GM18507 (cell line): Measurements from ENCODE around the gene ITGB2.
A peak's percentile ranks its signal among the peaks of the same experiment; 100 is the strongest.

Experiments
- DNase-seq: peaks from one replicate; pipeline ENCODE4 v3.0.0; 2011; ENCODE audit warnings: low read depth; ENCODE audit not compliant: insufficient read length; ENCODE audit errors: extremely low spot score
- FAIRE-seq: peaks from 2 replicates; lab custom pipeline; 2011; peaks lifted over from hg19 to GRCh38; lab: Jason Lieb, UNC

Gene ITGB2

GRCh38 chr21:44956356-44957046 is 35.8 kb upstream of the ITGB2 start:
- FAIRE-seq (no peak), DNase-seq (no peak)

DNA sequence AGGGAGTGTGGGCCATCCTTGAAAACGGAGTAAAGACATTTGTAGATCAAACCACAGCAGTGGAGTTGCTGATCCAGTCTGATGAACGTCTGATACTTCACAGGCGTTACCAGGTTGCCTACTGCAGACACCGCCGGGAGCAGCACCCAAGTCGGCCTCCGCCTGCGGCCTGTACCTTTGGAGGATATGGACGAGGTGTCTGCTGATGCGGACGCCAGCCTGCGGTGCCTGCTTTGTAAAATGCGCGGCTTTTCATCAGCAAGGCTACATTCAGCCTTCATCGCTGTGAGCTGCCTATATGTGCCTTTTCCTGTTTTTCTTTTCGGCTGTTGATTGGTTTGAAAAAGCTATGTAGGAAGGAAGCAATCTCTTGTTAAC is 35.1 kb upstream of the ITGB2 start:
- DNase-seq (no peak), FAIRE-seq (no peak)

- no peak for FAIRE-seq
- DNase-seq: no peak
Measured at GRCh38 chr21:44955141-44955797, 34.6 kb upstream of the ITGB2 start.

DNA sequence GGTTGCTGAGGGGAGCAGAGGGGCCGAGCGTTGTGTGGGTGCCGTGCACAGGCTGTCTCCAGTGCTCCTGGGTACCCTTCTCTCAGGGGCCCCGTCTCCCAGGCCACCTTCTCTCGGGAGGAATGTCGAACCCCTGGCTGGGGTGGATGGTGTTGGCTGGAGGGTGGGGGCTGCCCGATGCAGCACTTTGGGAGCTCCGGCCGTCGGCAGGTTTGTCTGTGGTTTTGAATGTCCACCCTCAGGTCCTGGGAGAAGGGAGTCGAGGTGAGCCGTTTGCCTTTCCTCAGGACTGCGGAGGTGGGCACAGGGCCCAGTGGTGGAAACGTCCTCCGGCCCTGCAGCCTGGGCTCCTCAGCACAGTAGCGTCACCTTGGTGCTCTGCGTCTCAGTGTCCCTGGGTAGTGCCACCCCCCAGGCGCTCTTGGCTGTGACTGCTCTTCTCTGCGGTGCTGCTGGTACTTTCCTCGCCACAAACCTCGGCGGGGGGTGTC is 33.6 kb upstream of the ITGB2 start:
- FAIRE-seq: no peak

DNA sequence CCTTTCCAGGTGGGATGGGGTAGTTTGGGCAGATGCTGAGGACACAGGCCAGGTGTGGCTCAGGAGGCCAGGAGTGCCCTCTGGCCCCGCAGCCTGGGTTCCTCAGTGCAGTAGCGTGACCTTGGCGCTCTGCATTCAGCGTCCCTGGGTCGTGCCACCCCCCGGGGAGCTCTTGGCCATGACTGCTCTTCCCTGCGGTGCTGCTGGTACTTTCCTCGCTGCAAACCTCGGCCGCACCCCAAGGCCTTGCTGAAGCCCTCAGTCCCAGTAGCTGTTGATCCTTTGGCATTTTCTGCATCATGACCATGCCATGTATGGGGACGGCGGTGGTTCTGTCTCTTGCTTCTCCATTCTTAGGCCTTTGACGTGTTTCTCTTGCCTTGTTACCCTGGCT is 32.9 kb upstream of the ITGB2 start:
- no peak for FAIRE-seq
- no peak for DNase-seq

More for the DNA sequence above, 33.6 kb upstream of the ITGB2 start:
- DNase-seq: no peak

DNA sequence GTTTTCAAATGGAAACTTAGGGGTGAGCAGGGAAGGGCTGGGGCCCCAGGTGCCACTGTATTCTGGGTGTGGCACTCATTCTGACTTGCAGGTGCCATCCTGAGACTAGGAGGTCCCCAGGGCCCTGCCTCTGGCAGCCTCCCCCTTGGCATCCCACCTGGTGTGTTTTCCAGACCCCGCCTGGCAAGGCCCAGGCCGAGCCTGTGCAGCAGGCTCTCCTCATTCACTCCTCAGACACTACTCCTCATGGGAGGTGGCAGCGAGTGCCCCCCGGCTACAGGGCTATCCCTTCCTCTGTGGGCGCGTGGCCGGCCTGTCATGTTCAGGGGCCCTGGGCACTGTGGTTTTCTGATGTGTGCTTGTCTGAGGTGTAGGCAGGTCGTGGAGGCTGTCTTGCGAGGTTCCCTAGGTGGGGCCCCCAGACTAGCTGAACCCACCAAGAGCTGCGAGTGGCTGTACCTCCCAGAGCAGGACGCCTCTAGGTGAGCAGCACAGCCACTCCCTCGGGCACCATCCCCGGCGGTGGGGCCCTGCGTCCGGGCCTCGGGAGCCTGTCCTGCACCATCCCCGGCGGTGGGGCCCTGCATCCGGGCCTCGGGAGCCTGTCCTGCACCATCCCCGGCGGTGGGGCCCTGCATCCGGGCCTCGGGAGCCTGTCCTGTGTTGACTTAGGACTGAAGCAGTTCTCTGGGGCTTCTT is 32.4 kb upstream of the ITGB2 start:
- no peak for FAIRE-seq
- DNase-seq: no peak

DNA sequence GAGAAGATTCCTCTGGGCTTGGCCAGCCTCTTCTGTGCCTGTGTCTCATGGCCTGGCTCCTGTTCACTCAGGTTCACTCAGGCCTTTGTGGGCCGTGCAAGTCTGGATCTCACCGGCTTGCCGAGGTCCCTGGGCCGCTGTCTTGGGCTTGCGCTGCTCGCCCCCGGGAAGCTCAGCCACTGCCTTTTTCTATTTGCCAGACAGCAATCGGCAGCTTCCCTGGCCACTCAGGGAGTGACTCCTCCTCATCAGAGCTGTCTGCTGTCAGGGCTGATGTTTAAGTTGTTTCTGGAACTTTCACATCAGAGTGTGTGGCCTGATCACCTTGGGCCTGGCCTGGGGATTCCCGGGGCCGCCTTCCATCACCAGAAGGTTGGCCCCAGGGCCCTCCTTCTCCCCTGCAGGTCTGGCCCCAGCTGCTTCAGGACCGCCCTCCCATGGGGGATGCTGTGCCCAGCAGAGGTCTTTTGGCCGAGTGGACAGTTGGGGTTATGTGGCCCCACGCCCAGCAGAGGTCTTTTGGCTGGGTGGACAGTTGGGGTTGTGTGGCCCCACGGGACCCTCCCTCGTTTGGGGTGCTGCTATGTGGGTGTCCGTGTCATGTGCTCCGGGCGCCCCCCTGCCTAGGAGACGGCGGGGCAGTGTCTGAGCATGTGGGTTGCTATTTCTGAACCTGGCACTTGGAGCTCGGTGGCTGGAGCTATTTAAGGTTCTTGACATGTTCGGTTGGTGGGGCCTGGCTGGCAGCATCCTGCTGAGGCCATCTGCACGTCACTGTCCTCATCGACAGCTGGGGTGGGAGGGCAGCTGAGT is 31.6 kb upstream of the ITGB2 start:
- no peak for FAIRE-seq
- no peak for DNase-seq

GRCh38 chr21:44951186-44951915 is 30.7 kb upstream of the ITGB2 start:
- FAIRE-seq (no peak), DNase-seq (no peak)

DNA sequence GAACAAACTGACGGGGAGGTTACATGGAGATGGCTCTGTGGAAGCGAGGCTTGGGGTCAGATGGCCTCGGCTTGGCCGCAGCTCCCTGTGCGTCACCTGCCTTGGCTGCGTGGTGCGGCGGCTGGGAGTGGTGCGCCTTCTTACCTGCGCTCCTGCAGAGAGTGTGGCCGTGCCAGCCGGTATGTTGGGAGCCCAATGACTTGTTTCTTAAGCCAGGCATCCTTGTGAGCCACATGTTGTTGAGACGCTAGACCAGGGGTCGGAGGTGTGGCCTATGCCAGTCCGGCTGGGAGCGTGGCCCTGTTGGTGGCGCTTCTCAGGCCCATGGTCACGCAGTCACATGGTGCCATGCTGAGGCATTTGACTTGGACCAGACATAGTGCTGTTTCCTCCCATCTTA is 29.7 kb upstream of the ITGB2 start:
- DNase-seq (no peak), FAIRE-seq (no peak)

DNA sequence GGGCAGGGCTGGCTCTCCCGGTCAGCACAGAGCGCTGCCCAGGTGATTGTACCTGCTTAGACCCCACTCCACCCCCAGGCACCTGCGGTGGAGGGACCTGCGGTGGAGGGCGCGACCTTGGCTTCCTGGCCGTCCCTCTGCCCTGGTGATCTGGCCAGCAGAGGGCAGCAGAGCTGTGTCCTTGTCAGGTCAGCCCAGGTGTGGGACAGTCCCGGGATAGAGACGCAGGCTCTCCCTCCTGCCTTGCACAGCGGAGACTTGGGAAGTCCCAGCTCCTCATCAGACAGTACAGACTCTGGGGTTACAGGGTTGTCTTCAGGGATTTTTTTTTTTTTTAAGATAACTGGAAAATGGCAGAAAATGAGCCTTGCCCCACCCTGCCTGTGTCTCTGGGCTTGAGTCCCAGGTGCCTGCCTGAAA is 29.1 kb upstream of the ITGB2 start:
- FAIRE-seq (peak; percentile 86), DNase-seq (peak; percentile 71)

GRCh38 chr21:44949161-44949778 is 28.6 kb upstream of the ITGB2 start:
- FAIRE-seq (no peak), DNase-seq (no peak)

- FAIRE-seq (no peak), DNase-seq (no peak)
Measured at GRCh38 chr21:44948426-44949120, 27.9 kb upstream of the ITGB2 start.

GRCh38 chr21:44947930-44948331 is 27.2 kb upstream of the ITGB2 start:
- no peak for DNase-seq
- no peak for FAIRE-seq

DNA sequence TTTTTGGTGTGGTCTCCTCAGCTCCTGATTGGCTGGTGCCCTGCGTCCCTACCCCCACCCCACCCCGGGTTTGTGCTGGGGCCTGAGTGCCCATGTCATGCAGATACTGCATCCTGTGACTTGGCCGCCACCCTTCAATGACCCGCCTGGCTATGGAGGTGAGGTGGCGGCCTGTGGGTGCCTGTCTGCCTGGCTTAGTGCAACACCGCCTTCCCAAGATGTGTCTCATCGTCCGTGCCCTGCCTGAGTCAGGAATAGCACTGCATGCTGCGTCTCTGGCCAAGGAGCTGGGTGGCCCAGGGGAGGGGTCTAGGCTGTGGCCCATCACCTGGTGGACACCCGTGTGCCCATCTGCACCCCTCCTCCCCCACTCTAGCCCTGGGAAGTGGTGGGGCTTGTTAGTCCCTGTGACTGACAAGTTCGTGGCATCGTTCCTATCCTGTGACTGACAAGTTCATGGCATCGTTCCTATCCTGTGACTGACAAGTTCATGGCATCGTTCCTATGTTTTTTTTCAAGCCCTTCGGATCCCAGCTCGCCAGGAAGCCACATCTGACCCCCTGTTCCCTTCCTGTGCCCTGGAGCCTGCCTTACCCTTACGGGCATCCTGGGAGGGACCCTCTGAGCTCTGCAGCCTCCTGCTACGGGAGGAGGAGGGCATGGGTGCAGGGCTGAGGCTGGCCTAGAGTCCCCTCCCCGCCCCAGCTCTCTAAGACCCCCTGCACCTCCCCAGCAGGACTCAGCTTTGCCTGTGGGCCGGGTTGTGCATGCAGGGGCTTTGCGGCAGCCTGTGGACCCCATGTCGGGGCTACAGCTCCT is 26.6 kb upstream of the ITGB2 start:
- no peak for FAIRE-seq
- DNase-seq: no peak

- DNase-seq: no peak
- no peak for FAIRE-seq
Measured at GRCh38 chr21:44946254-44947041, 25.7 kb upstream of the ITGB2 start.

DNA sequence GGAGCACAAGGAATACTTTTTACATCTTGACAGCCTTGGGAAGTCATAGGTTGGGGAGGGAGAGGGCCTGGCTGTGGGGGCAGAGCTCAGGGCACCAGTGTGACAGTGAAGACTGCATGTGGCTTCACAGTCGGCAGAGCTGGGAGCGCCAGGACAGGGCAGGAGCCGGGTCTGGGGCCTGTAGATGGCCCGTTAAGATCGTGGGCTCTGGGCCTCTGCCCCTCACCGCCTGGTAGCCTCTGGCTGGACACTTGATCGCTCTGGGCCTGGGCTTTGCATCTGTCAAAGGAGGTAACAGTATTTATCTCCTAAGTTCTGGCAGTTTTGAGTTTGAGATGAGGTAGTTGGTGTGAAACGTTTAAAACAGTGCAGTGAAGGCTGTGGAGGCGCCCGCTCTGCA is 23.9 kb upstream of the ITGB2 start:
- FAIRE-seq: no peak
- no peak for DNase-seq
